Liver (tissue), 9 donors: Measurements from ENCODE around the gene SOBP. TPM values are rescaled to one million over a fixed set of nuclear protein-coding genes. Genes with fewer than 3 reads are reported as not detected.

Experiments used
- DNase-seq: peaks from one replicate; pipeline ENCODE4 v3.0.0-alpha.2; 2017; ENCODE audit warnings: low spot score
- H3K27ac ChIP-seq, 2 donors: one replicate each; pipeline ENCODE4 v1.7.0; 2013; ENCODE audit warnings: inconsistent platforms in 2 of 2, low read length in 2 of 2, control low read depth in 1 of 2, low read depth in 1 of 2, mild to moderate bottlenecking in 1 of 2
- H3K27me3 ChIP-seq, 4 donors: one replicate each; pipeline versions ENCODE4 v1.6.1 to v1.7.0; 2013; ENCODE audit warnings: low read length in 3 of 4, inconsistent platforms in 1 of 4, mild to moderate bottlenecking in 1 of 4, moderate library complexity in 1 of 4; ENCODE audit not compliant: control insufficient read depth in 4 of 4, insufficient read depth in 4 of 4
- H3K36me3 ChIP-seq, 4 donors: one replicate each; pipeline versions ENCODE4 v1.6.1 to v1.7.0; 2013; ENCODE audit warnings: low read length in 3 of 4, mild to moderate bottlenecking in 3 of 4, low read depth in 1 of 4, moderate library complexity in 1 of 4; ENCODE audit not compliant: control insufficient read depth in 4 of 4, insufficient read depth in 3 of 4
- H3K4me1 ChIP-seq, 4 donors: one replicate each; pipeline versions ENCODE4 v1.6.1 to v1.7.0; 2013; ENCODE audit warnings: low read length in 3 of 4, mild to moderate bottlenecking in 3 of 4, moderate library complexity in 1 of 4; ENCODE audit not compliant: control insufficient read depth in 4 of 4, insufficient read depth in 4 of 4
- H3K4me3 ChIP-seq, 3 donors: one replicate each; pipeline versions ENCODE4 v1.6.1 to v1.7.0; 2013; ENCODE audit warnings: low read length in 3 of 3, control low read depth in 1 of 3, low read depth in 1 of 3, mild to moderate bottlenecking in 1 of 3
- H3K9ac ChIP-seq, 2 donors: one replicate each; pipeline ENCODE4 v1.7.0; 2013; ENCODE audit warnings: low read length in 2 of 2, mild to moderate bottlenecking in 2 of 2, moderate library complexity in 2 of 2, control low read depth in 1 of 2, low read depth in 1 of 2
- H3K9me3 ChIP-seq, 4 donors: one replicate each; pipeline versions ENCODE4 v1.6.1 to v1.7.0; 2013; ENCODE audit warnings: low read length in 3 of 4; ENCODE audit not compliant: control insufficient read depth in 4 of 4
- ATF3 ChIP-seq: IDR thresholded peaks from 2 replicates; pipeline ENCODE4 v1.6.1; 2016; ENCODE audit warnings: antibody characterized with exemption
- EGR1 ChIP-seq, 2 donors: IDR thresholded peaks; 2 replicates each; pipeline ENCODE4 v1.6.1; 2016 to 2018; ENCODE audit warnings: antibody characterized with exemption in 2 of 2, low read depth in 2 of 2
- FOXA1 ChIP-seq: IDR thresholded peaks from 2 replicates; pipeline ENCODE4 v1.6.1; 2016; ENCODE audit warnings: antibody characterized with exemption
- FOXA2 ChIP-seq: IDR thresholded peaks from 2 replicates; pipeline ENCODE4 v1.6.1; 2016; ENCODE audit warnings: antibody characterized with exemption
- GABPA ChIP-seq, 2 donors: IDR thresholded peaks in 1 of 2; conservative IDR thresholded peaks in 1 of 2; 2 replicates each; pipeline ENCODE4 v1.6.1; 2016; ENCODE audit warnings: antibody characterized with exemption in 2 of 2, mild to moderate bottlenecking in 1 of 2, moderate library complexity in 1 of 2
- HNF4A ChIP-seq, 2 donors: conservative IDR thresholded peaks; 2 replicates each; pipeline ENCODE4 v1.6.1; 2016; ENCODE audit warnings: antibody characterized with exemption in 2 of 2, mild to moderate bottlenecking in 2 of 2
- HNF4G ChIP-seq: IDR thresholded peaks from 2 replicates; pipeline ENCODE4 v1.6.1; 2016; ENCODE audit warnings: antibody characterized with exemption
- JUND ChIP-seq, 2 donors: IDR thresholded peaks; 2 replicates each; pipeline ENCODE4 v1.6.1; 2016; ENCODE audit warnings: antibody characterized with exemption in 2 of 2
- MAX ChIP-seq: IDR thresholded peaks from 2 replicates; pipeline ENCODE4 v1.6.1; 2016; ENCODE audit warnings: antibody characterized with exemption
- NR2F2 ChIP-seq: IDR thresholded peaks from 2 replicates; pipeline ENCODE4 v1.6.1; 2016; ENCODE audit warnings: antibody characterized with exemption
- RAD21 ChIP-seq, 2 donors: IDR thresholded peaks; 2 replicates each; pipeline ENCODE4 v1.6.1; 2016; ENCODE audit warnings: antibody characterized with exemption in 2 of 2, mild to moderate bottlenecking in 2 of 2
- REST ChIP-seq: IDR thresholded peaks from 2 replicates; pipeline ENCODE4 v1.6.1; 2016; ENCODE audit warnings: antibody characterized with exemption, mild to moderate bottlenecking
- RXRA ChIP-seq, 2 donors: IDR thresholded peaks; 2 replicates each; pipeline ENCODE4 v1.6.1; 2017 to 2018; ENCODE audit warnings: antibody characterized with exemption in 2 of 2, mild to moderate bottlenecking in 1 of 2
- SP1 ChIP-seq: IDR thresholded peaks from 2 replicates; pipeline ENCODE4 v1.6.1; 2018; ENCODE audit warnings: antibody characterized with exemption, mild to moderate bottlenecking
- TAF1 ChIP-seq: conservative IDR thresholded peaks from 2 replicates; pipeline ENCODE4 v1.6.1; 2016; ENCODE audit warnings: antibody characterized with exemption, mild to moderate bottlenecking
- YY1 ChIP-seq: IDR thresholded peaks from 2 replicates; pipeline ENCODE4 v1.6.1; 2016; ENCODE audit warnings: antibody characterized with exemption, mild to moderate bottlenecking
- ZBTB33 ChIP-seq: IDR thresholded peaks from 2 replicates; pipeline ENCODE4 v1.6.1; 2016; ENCODE audit warnings: antibody characterized with exemption
- WGBS: extraction: QIAGEN DNeasy Blood & Tissue Kit; methylation state at CpG from one replicate; pipeline ENCODE4 v1.1.7; 2013; 5-methylcytosine and 5-hydroxymethylcytosine counted together
- polyA plus RNA-seq, 2 donors: library from polyadenylated mRNA; stranded (reverse) in 1 of 2; unstranded in 1 of 2; fragments of 200-250 nt in 1 of 2; fragments of >200 nt in 1 of 2; fragmentation: Nextera tagmentation in 1 of 2; extraction: Ambion mirVana in 1 of 2; gene quantifications; one replicate each; pipeline versions ENCODE4 v1.2.1 to v1.2.3, GENCODE V29; 2013 to 2015
- total RNA-seq, 2 donors: library from RNA; depleted of rRNA; stranded (reverse); fragments of >200 nt; gene quantifications; one replicate each; pipeline ENCODE4 v1.2.3, GENCODE V29; 2014
- TF ChIP-seq, protein P1 (sequence below): fragments of 150-350 bp; IDR thresholded peaks from 2 replicates; pipeline ENCODE4 v1.5.1; 2017; ENCODE audit warnings: improper control_type of control experiment, low read depth, low read length; ENCODE audit not compliant: missing input control
- donor health status: healthy.
- donor health status: healthy.
- donor health status: healthy.
- donor health status: healthy.
- donor health status: healthy.

SOBP gene
- total and polyA plus RNA-seq, 4 donors = 0.99 to 5.4 (median 1.9) TPM

DNA sequence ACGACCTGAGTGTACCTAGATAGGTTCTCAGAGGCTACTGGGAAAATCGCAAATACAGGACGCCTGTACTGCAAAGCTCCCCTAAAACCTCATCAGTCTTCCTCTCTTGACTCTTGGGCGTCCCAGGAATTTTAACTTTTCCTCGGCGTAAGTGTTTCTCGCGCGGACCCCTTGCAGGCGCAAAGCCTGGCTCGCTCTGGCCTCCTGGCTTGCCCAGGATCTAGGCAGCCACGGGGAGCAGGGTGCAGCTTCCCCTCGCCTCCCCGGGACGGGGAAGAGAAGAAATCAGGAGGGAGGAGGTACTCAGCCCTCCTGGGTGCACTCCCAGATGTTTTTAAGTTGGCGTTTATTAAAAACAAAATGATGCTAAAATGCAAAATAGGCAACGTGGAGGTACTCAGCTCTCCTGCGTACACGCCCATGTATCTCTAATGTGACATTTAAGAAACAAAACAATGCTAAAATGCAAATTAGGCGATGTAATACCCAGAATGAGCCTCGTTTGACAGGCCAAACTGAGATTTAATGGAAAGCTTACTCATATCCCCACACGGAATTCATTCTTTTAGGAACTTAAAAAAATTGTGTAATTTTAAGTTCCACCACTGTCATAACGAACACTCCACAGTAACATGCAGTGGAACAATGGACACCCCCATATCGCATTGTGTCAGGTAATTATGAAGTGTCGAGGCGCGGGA, 1.6 kb upstream of the SOBP start:
- H3K27ac ChIP-seq = no peak overlapping the region
- H3K9me3 ChIP-seq = no peaks in the 10 kb centered on the region
- H3K4me1 ChIP-seq = peaks cover 2 to 40% (median 33%) of the 10 kb centered on the region in 4 donors
- H3K4me3 ChIP-seq = peak overlapping the region; percentile 38 to 92 (median 86)
- DNase-seq = no peak
- WGBS = 24% methylated on average over 27 of the region's 27 CpGs
- H3K27me3 ChIP-seq = no peaks in the 10 kb centered on the region
- TF ChIP-seq JUND (IDR thresholded peaks at IDR 0.05) (no peak), HNF4A (conservative IDR thresholded peaks at IDR 0.05) (no peak), GABPA (IDR thresholded peaks at IDR 0.05 in 1 of 2, conservative IDR thresholded peaks at IDR 0.05 in 1 of 2) (no peak), EGR1 (IDR thresholded peaks at IDR 0.05; ENCODE audit: low read depth in 2 of 2) (no peak), YY1 (no peak), RXRA (IDR thresholded peaks at IDR 0.05) (no peak), TAF1 (no peak), HNF4G (no peak), ZBTB33 (no peak), FOXA1 (no peak), FOXA2 (no peak), REST (no peak), ATF3 (no peak), MAX (no peak), RAD21 (IDR thresholded peaks at IDR 0.05) (no peak), NR2F2 (no peak), SP1 (no peak)
- TF ChIP-seq, protein P1, sequence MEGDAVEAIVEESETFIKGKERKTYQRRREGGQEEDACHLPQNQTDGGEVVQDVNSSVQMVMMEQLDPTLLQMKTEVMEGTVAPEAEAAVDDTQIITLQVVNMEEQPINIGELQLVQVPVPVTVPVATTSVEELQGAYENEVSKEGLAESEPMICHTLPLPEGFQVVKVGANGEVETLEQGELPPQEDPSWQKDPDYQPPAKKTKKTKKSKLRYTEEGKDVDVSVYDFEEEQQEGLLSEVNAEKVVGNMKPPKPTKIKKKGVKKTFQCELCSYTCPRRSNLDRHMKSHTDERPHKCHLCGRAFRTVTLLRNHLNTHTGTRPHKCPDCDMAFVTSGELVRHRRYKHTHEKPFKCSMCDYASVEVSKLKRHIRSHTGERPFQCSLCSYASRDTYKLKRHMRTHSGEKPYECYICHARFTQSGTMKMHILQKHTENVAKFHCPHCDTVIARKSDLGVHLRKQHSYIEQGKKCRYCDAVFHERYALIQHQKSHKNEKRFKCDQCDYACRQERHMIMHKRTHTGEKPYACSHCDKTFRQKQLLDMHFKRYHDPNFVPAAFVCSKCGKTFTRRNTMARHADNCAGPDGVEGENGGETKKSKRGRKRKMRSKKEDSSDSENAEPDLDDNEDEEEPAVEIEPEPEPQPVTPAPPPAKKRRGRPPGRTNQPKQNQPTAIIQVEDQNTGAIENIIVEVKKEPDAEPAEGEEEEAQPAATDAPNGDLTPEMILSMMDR = no peak
- peak overlapping the region in 1 of 2 donors; percentile 28 for H3K9ac ChIP-seq
- no peaks in the 10 kb centered on the region for H3K36me3 ChIP-seq
